ENCODE measurements around the gene SARDH.

DNA sequence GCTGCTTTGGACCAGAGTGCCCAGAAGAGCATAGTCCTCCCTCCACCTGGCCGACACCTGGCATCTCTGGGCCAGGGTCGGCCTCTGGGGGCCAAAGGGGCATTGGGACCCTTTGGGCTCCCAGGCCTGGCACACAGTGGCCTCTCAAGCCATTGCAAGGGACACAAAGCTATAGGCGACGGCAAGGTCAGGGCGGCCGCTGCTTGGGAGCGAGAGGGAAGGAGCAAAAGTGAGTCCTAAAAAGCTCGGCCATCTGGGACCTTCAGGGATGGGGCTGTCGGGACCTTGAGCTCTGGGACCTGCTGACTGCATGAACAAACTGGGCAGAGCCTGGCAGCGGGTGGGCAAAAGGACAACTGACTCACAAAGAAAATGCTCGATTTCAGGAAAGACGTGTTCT, 88.1 kb downstream of the SARDH start:
- TF ChIP-seq RAD21 (IDR thresholded peaks at IDR 0.05; ENCODE audit: low read depth), result no peak
- TF ChIP-seq CTCF (IDR thresholded peaks at IDR 0.05 in 2 of 3, conservative IDR thresholded peaks at IDR 0.05 in 1 of 3; ENCODE audit: borderline replicate concordance in 1 of 3, insufficient read depth in 1 of 3, low read depth in 2 of 3, low read length in 2 of 3), result no peak
- no peak for TF ChIP-seq POLR2AphosphoS5 (IDR thresholded peaks at IDR 0.05; ENCODE audit: low read depth, low read length)
- TF ChIP-seq EZH2 (IDR thresholded peaks at IDR 0.05), result no peak
- TF ChIP-seq POLR2A (IDR thresholded peaks at IDR 0.05; ENCODE audit: borderline replicate concordance, extremely low read depth, insufficient read depth, insufficient read length), result no peak
- TF ChIP-seq SRF (IDR thresholded peaks at IDR 0.05; ENCODE audit: low read depth), result no peak
- TF ChIP-seq FOSL1 (IDR thresholded peaks at IDR 0.05; ENCODE audit: low read depth), result no peak
- TF ChIP-seq CEBPB (IDR thresholded peaks at IDR 0.05; ENCODE audit: low read depth), result no peak
- TF ChIP-seq, protein P1, sequence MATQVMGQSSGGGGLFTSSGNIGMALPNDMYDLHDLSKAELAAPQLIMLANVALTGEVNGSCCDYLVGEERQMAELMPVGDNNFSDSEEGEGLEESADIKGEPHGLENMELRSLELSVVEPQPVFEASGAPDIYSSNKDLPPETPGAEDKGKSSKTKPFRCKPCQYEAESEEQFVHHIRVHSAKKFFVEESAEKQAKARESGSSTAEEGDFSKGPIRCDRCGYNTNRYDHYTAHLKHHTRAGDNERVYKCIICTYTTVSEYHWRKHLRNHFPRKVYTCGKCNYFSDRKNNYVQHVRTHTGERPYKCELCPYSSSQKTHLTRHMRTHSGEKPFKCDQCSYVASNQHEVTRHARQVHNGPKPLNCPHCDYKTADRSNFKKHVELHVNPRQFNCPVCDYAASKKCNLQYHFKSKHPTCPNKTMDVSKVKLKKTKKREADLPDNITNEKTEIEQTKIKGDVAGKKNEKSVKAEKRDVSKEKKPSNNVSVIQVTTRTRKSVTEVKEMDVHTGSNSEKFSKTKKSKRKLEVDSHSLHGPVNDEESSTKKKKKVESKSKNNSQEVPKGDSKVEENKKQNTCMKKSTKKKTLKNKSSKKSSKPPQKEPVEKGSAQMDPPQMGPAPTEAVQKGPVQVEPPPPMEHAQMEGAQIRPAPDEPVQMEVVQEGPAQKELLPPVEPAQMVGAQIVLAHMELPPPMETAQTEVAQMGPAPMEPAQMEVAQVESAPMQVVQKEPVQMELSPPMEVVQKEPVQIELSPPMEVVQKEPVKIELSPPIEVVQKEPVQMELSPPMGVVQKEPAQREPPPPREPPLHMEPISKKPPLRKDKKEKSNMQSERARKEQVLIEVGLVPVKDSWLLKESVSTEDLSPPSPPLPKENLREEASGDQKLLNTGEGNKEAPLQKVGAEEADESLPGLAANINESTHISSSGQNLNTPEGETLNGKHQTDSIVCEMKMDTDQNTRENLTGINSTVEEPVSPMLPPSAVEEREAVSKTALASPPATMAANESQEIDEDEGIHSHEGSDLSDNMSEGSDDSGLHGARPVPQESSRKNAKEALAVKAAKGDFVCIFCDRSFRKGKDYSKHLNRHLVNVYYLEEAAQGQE (IDR thresholded peaks at IDR 0.05; ENCODE audit: low read depth), result no peak
- no peak for TF ChIP-seq CBX3 (IDR thresholded peaks at IDR 0.05; ENCODE audit: low read depth)
- no peak for TF ChIP-seq ZFX (IDR thresholded peaks at IDR 0.05)
- no peak for TF ChIP-seq EGR1 (IDR thresholded peaks at IDR 0.05; ENCODE audit: low read depth)

Measured in HCT116 (cell line).